ENCODE data around the gene MINDY3.

Gene MINDY3

DNA sequence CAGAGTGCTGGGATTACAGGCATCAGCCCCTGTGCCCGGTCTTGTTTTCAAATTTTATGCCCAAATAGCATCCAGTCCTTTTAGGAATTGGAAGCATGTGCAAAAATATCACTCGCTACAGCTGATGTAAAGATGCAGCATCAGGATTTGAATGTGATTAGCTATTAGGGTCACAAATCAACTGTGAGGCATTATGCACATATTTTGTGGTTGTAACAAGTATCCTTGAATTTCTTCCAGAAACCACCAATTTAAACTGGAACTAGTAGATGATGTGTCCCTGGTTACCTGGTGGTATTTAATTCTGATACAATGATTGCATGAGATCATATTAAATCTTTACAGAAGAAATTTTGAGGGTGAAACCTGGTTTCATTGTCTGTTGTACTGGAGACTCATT lies 99.6 kb downstream of the MINDY3 start:
- H4K20me1 ChIP-seq (ENCODE audit: control insufficient read depth, insufficient read depth, low read depth, low read length) = no peaks in the 10 kb centered on the region
- no peaks in the 10 kb centered on the region for H3K36me3 ChIP-seq (ENCODE audit: control insufficient read depth, low read length)
- H3K4me1 ChIP-seq (ENCODE audit: control insufficient read depth, low read length) = no peaks in the 10 kb centered on the region
- H3K4me2 ChIP-seq (ENCODE audit: low read length) = no peak overlapping the region
- no peaks in the 10 kb centered on the region for H3K79me2 ChIP-seq (ENCODE audit: control insufficient read depth, low read length)
- no peak for TF ChIP-seq EZH2phosphoT487 (IDR thresholded peaks at IDR 0.05; ENCODE audit: borderline replicate concordance, low read length)
- TF ChIP-seq, protein P1, sequence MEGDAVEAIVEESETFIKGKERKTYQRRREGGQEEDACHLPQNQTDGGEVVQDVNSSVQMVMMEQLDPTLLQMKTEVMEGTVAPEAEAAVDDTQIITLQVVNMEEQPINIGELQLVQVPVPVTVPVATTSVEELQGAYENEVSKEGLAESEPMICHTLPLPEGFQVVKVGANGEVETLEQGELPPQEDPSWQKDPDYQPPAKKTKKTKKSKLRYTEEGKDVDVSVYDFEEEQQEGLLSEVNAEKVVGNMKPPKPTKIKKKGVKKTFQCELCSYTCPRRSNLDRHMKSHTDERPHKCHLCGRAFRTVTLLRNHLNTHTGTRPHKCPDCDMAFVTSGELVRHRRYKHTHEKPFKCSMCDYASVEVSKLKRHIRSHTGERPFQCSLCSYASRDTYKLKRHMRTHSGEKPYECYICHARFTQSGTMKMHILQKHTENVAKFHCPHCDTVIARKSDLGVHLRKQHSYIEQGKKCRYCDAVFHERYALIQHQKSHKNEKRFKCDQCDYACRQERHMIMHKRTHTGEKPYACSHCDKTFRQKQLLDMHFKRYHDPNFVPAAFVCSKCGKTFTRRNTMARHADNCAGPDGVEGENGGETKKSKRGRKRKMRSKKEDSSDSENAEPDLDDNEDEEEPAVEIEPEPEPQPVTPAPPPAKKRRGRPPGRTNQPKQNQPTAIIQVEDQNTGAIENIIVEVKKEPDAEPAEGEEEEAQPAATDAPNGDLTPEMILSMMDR (IDR thresholded peaks at IDR 0.05; ENCODE audit: low read depth, low read length, poor library complexity, severe bottlenecking) = no peak
- no peaks in the 10 kb centered on the region for H3F3A ChIP-seq (ENCODE audit: control insufficient read depth, insufficient read depth)
- H3K9me2 ChIP-seq (replicated peaks; ENCODE audit: control insufficient read depth, low read length) = no peaks in the 10 kb centered on the region
- H3K4me3 ChIP-seq (ENCODE audit: low read length) = no peak overlapping the region
- no peaks in the 10 kb centered on the region for H3K9me3 ChIP-seq (ENCODE audit: control insufficient read depth, insufficient read depth, low read length)
- H3K27ac ChIP-seq (ENCODE audit: low read depth, low read length) = no peak overlapping the region
- H3K27me3 ChIP-seq (ENCODE audit: control insufficient read depth, low read length) = no peaks in the 10 kb centered on the region

DNA sequence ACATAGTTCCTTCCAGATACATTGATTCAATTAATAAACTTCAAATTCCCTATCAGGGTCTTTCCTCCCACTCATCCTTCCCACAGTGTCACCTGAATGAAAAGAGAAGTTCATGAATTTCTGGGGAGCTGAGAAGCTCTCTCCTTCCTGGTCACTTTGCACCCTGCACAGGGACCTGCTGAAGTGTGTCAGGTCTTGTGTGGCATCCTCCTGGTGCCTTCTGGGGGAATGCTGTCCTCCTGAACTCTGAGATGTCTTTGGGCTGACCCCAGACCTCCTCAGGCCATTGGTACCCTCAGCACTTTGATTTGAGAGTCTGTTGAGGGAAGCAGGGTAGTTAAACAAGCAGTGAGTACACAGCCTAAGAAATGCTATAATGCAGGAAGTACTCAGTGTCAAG lies 101.0 kb downstream of the MINDY3 start:
- Histone ChIP-seq H3K36me3 (ENCODE audit: control insufficient read depth, low read length) (no peaks in the 10 kb centered on the region), H3K79me2 (ENCODE audit: control insufficient read depth, low read length) (no peaks in the 10 kb centered on the region), H3K27me3 (ENCODE audit: control insufficient read depth, low read length) (no peaks in the 10 kb centered on the region), H3K9me2 (replicated peaks; ENCODE audit: control insufficient read depth, low read length) (no peaks in the 10 kb centered on the region), H4K20me1 (ENCODE audit: control insufficient read depth, insufficient read depth, low read depth, low read length) (no peaks in the 10 kb centered on the region), H3K4me3 (ENCODE audit: low read length) (no peak overlapping the region), H3K4me1 (ENCODE audit: control insufficient read depth, low read length) (no peaks in the 10 kb centered on the region), H3F3A (ENCODE audit: control insufficient read depth, insufficient read depth) (no peaks in the 10 kb centered on the region), H3K9me3 (ENCODE audit: control insufficient read depth, insufficient read depth, low read length) (no peaks in the 10 kb centered on the region), H3K27ac (ENCODE audit: low read depth, low read length) (no peak overlapping the region), H3K4me2 (ENCODE audit: low read length) (no peak overlapping the region)
- TF ChIP-seq, protein P1 (IDR thresholded peaks at IDR 0.05; ENCODE audit: low read depth, low read length, poor library complexity, severe bottlenecking) = no peak

DNA sequence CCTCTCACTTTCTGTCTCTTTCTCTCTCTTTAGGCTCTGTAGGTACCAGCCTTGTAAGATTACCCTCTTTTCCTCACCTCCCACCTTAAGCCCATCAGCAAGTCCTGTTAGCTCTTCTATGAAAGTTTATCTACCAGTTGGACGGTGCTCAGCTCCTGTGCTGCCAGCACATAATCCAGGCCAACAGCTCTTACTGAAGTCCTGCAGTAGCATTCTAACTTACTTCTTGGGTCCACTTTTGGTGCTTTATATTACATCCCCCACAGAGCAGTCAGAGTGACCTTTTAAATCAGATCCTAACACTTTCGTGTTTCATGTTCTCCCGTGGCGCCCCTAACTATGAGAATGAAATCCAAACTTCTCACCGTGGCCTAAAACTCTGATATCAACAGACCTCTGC lies 101.7 kb downstream of the MINDY3 start:
- no peaks in the 10 kb centered on the region for H3K36me3 ChIP-seq (ENCODE audit: control insufficient read depth, low read length)
- TF ChIP-seq, protein P1 (IDR thresholded peaks at IDR 0.05; ENCODE audit: low read depth, low read length, poor library complexity, severe bottlenecking) = no peak
- no peak for TF ChIP-seq EZH2phosphoT487 (IDR thresholded peaks at IDR 0.05; ENCODE audit: borderline replicate concordance, low read length)
- no peaks in the 10 kb centered on the region for H3K79me2 ChIP-seq (ENCODE audit: control insufficient read depth, low read length)
- H3K4me3 ChIP-seq (ENCODE audit: low read length) = no peak overlapping the region
- H3K4me2 ChIP-seq (ENCODE audit: low read length) = no peak overlapping the region
- H3K4me1 ChIP-seq (ENCODE audit: control insufficient read depth, low read length) = no peaks in the 10 kb centered on the region
- H4K20me1 ChIP-seq (ENCODE audit: control insufficient read depth, insufficient read depth, low read depth, low read length) = no peaks in the 10 kb centered on the region
- no peak overlapping the region for H3K27ac ChIP-seq (ENCODE audit: low read depth, low read length)
- H3F3A ChIP-seq (ENCODE audit: control insufficient read depth, insufficient read depth) = no peaks in the 10 kb centered on the region
- H3K9me2 ChIP-seq (replicated peaks; ENCODE audit: control insufficient read depth, low read length) = no peaks in the 10 kb centered on the region
- no peaks in the 10 kb centered on the region for H3K27me3 ChIP-seq (ENCODE audit: control insufficient read depth, low read length)
- no peaks in the 10 kb centered on the region for H3K9me3 ChIP-seq (ENCODE audit: control insufficient read depth, insufficient read depth, low read length)

DNA sequence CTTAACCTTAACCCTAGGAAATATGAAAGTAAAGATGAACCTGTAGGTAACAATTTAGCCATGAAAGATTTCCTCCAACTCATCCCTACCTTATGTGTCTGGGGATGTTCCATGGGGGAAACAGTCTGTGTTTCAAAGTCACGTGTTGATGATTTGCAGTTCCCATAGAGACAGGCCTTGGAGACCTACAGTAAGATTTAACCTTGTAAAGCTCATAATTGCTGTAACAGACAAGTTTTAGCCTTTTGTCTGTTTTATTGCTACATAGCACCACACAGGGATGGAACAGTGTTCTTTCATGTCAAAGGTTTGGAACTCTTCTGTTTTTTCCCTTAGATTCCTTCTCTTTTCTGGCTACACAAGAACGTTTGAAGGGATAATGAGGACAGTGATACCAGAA lies 105.4 kb downstream of the MINDY3 start:
- Histone ChIP-seq H4K20me1 (ENCODE audit: control insufficient read depth, insufficient read depth, low read depth, low read length) (no peaks in the 10 kb centered on the region), H3K4me2 (ENCODE audit: low read length) (no peak overlapping the region), H3K4me3 (ENCODE audit: low read length) (no peak overlapping the region), H3K9me3 (ENCODE audit: control insufficient read depth, insufficient read depth, low read length) (no peaks in the 10 kb centered on the region), H3K27ac (ENCODE audit: low read depth, low read length) (no peak overlapping the region), H3K36me3 (ENCODE audit: control insufficient read depth, low read length) (no peaks in the 10 kb centered on the region), H3K4me1 (ENCODE audit: control insufficient read depth, low read length) (no peaks in the 10 kb centered on the region), H3K27me3 (ENCODE audit: control insufficient read depth, low read length) (no peaks in the 10 kb centered on the region), H3F3A (ENCODE audit: control insufficient read depth, insufficient read depth) (no peaks in the 10 kb centered on the region), H3K79me2 (ENCODE audit: control insufficient read depth, low read length) (no peaks in the 10 kb centered on the region), H3K9me2 (replicated peaks; ENCODE audit: control insufficient read depth, low read length) (no peaks in the 10 kb centered on the region)
- TF ChIP-seq, protein P1 (IDR thresholded peaks at IDR 0.05; ENCODE audit: low read depth, low read length, poor library complexity, severe bottlenecking) = no peak
- no peak for TF ChIP-seq EZH2phosphoT487 (IDR thresholded peaks at IDR 0.05; ENCODE audit: borderline replicate concordance, low read length)

Data from DOHH2 (cell line).